GM19438 (cell line): ENCODE measurements around the gene PTK6.
"Not testable (repeated sequence)": the region's sequence is repeated elsewhere in the genome, so short reads cannot be mapped to it uniquely, and the experiment has no call there.

Experiments used
- ATAC-seq: cut with Tn5 transposase; IDR thresholded peaks from one replicate; pipeline ENCODE4 v1.9.1; 2021; ENCODE audit warnings: low read depth; ENCODE audit not compliant: unreplicated experiment

Gene PTK6

GRCh38 chr20:63484651-63485403, 52.3 kb downstream of the PTK6 start:
- no peak for ATAC-seq

DNA sequence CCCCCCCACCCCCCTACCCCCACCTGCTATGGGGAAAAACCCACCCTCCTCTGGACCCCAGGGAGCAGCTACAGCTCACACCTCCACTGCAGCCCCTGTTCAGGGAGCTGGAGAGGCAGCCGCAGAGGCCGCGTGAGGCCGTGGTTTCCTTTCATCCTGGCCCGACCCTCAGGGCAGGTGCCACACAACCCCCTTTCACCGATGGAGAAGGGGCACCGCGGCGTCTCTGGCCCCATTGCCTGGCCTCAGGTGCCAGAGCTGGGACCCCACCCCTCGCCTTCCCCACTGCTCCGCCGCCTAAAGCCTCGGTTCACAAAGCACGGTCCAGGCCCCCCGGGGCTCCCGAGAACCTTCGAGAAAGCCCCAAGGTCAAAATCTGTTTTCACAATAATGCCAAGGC, 52.9 kb downstream of the PTK6 start:
- ATAC-seq: no peak

GRCh38 chr20:63483834-63484233, 53.3 kb downstream of the PTK6 start:
- no peak for ATAC-seq

DNA sequence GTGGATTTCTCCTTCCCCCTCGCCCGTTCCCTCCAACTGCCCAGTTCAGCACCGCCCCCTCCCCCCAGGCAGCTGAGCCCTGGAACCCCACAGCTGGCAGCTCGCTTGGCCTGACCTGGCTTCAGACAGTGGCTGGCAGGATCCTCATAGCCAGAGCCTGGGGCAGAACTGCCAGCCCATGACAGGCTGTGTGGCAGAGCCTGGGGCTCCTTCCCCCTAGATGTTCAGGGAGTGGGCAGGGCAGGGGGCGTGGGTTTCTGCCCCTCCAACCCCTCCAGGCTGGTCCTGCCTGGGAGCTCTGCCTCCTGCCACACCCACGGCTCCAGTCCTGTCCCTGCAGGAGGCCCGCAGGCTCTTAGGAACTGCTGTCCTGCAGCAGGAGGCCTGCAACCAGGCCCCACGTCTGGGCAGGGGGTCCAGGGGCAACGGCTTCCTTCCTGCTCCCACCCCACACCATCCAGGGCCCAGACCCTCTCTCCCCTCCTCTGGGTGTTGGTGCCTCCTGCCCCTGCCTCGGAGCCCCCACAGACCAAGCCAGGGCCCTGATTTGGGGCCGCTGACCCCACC, 55.1 kb downstream of the PTK6 start:
- ATAC-seq: no peak

DNA sequence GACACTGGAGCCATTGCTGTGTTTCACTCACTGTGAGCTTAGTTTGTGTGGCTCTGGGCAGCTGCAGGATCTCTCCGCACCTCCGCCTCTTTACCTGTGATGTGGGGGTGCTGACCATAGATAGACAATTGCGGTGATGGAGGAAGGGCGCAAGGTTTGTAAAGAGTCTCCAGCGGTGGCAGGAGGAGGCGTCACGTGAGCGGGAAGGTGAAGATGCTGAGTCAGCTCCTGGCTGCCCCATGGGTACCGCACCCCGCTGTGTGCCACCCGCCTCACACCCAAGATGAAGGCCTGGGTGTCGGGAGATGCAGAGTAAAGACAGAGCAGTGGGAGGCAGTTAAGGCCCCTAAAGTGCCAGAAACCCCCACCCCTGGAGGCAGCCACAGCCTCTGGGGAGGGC, 55.7 kb downstream of the PTK6 start:
- no peak for ATAC-seq

- not testable (repeated sequence) for ATAC-seq
Measured at GRCh38 chr20:63479695-63480419, 57.3 kb downstream of the PTK6 start.

DNA sequence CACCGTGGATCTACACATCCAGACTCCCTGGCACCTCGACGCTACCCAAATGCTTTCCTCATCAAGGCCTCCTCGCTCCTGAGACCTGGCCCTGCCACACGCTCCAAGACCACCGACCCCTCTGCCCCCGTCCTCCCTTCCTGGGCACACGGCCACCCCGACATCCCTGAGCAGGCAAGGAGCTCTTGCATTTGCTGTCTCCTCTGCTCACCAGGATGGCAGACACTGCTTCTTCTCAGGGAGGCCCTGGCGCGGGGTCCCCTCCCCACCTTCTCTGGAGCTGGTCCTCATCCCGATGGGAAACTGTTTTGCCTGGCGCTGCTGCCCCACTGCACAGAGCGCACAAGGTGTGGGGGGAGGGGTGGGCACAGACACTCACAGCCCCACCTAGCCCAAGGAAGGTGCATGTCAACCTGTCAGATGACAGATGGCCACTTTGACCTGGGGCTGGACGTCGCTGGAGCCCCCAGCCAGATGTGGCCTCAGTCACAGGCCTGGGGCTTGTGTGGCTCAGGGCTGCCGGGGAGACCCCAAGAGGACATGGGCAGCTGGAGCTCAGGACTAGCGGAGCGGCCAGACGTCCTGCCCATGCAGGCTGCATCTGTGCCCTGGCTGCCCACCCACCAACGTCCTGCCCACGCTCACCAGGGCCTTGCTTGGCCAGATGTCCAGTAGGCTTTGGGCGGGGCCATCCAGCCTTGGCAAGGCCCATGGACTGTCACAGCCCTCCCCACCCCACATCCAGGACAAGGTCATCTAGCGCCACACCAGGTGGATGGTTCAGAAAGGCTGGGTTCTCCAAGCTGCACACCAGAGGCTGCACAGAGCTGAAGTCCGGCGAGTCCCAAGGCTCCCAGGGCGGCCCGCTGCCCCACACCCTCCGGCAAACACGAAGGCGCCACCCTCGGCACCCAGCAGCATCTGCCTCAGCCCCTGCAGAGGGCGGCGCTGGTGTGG, 58.6 kb downstream of the PTK6 start:
- no peak for ATAC-seq
